ENCODE results near the gene PSG5.
"Not testable (repeated sequence)": the region's sequence is repeated elsewhere in the genome, so short reads cannot be mapped to it uniquely, and the experiment has no call there.

The PSG5 gene

DNA sequence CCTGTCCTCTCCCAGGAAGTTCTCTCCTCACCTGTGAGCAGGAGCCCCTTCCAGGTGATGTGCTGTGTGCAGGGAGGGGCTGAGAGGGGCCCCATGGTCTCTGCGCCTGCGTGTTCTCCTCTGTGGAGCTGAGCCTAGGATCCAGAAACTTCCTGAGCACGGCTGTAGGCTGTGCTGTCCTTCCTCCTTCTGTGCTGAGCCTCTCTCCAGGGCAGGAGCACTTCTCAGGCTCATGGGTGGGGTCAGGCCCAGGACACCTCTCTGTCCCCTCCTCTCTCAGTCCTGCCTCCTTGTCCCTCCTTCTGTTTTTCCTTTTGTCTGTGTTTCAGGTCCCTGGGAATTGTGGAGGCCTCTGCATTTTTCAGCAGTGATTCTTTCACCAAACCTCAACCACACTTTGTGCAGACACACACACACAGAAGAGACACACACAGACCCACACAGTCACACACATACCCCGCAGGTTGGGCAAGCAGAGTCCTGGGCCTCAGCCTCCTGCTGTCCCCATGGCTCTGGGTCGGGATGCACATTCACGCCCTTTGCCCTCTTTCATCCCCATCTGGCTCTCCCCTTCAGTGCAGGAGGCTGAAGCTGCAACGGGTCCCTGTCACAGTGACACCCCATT, at the start of gene PSG5:
TSS of gene PSG5 (minus strand) at position 226 of the 625 bp plus-strand sequence. CDS start at position 95, 131 bp downstream.
- not testable (repeated sequence) for H3K9me3 ChIP-seq (ENCODE audit: control insufficient read depth, insufficient read depth, low read length); H3K27me3 ChIP-seq (ENCODE audit: control insufficient read depth, insufficient read depth, low read length); H3K4me1 ChIP-seq (ENCODE audit: control insufficient read depth, insufficient read depth, low read length); H3K36me3 ChIP-seq (ENCODE audit: control insufficient read depth, insufficient read depth, low read length); H3K27ac ChIP-seq (ENCODE audit: low read length); H3K4me3 ChIP-seq (ENCODE audit: low read length); DNase-seq (ENCODE audit: low read depth, low spot score)
- WGBS (ENCODE audit: insufficient coverage, insufficient read length) = no CpG with 5 or more reads among the region's 7 CpGs

DNA sequence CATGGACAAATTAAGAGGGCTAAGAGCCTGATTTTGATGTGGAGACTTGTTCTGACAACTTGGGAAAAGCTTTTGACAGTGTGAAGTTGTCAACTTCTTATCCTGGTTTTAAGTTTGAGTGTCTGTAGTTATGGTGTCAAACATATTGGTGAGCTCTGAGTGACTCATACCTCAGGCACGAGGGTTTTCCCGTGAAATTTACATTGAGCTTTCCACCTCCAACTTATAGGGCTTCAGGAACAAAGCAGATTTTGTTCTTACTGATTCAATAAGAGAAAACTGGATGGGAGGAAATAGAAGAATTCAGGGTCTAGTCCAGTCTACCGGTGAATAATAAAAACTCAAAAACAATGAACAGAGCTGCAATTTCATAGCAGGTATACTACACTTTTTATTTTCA, 49.4 kb upstream of the PSG5 start:
- H3K4me1 ChIP-seq (ENCODE audit: control insufficient read depth, insufficient read depth, low read length); DNase-seq (ENCODE audit: low read depth, low spot score); H3K4me3 ChIP-seq (ENCODE audit: low read length); H3K36me3 ChIP-seq (ENCODE audit: control insufficient read depth, insufficient read depth, low read length); H3K27me3 ChIP-seq (ENCODE audit: control insufficient read depth, insufficient read depth, low read length); H3K27ac ChIP-seq (ENCODE audit: low read length); H3K9me3 ChIP-seq (ENCODE audit: control insufficient read depth, insufficient read depth, low read length): not testable (repeated sequence)
- WGBS (ENCODE audit: insufficient coverage, insufficient read length) = no CpG with 5 or more reads among the region's 3 CpGs

DNA sequence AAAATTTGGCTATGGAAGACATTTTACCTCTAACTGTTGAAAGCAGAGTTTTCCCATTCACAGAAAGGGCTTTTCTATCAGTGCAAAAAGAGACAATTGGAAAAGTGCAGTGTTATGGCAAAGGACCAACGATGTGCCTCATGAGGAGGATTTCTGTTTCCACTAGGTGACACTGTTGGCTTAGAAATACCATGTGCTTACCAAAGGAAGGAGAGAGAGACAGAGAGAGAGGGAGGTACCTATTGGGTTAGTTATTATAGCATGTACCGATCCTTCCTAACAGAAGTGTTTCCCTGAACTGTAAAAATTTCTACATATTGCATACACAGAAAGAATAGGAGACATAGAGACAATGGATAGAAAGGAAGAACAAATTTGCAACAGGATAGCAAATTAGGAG, 43.0 kb upstream of the PSG5 start:
- H3K4me3 ChIP-seq (ENCODE audit: low read length) = no peak overlapping the region
- DNase-seq (ENCODE audit: low read depth, low spot score) = peak; percentile 0
- no peaks in the 10 kb centered on the region for H3K27me3 ChIP-seq (ENCODE audit: control insufficient read depth, insufficient read depth, low read length)
- no peak overlapping the region for H3K27ac ChIP-seq (ENCODE audit: low read length)
- no CpG with 5 or more reads among the region's 2 CpGs for WGBS (ENCODE audit: insufficient coverage, insufficient read length)
- peaks cover 4% of the 10 kb centered on the region; the same call in 1 of the 2 replicates for H3K9me3 ChIP-seq (ENCODE audit: control insufficient read depth, insufficient read depth, low read length)
- no peaks in the 10 kb centered on the region for H3K4me1 ChIP-seq (ENCODE audit: control insufficient read depth, insufficient read depth, low read length)
- H3K36me3 ChIP-seq (ENCODE audit: control insufficient read depth, insufficient read depth, low read length) = no peaks in the 10 kb centered on the region

DNA sequence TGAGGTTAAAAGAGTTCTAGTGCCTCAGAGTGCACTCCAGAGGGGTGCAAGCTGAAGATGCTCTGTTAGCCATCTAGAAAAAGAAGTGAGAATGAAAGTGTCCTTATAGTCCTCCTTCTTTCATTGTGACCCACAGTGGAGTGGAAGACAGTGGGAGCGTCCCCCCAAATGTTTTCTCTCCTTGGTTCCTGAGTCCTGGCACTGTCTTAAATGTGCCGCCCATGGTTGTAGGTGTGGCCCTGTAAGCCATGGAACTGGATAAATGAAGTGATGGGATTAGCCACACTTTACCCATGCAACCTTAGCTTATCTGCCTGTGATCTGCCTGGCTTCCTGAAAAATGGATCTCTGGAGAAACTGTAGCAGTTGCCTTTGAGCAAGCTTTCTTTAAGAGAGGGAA, 42.4 kb upstream of the PSG5 start:
- not testable (repeated sequence) for H3K27ac ChIP-seq (ENCODE audit: low read length); H3K9me3 ChIP-seq (ENCODE audit: control insufficient read depth, insufficient read depth, low read length); H3K4me1 ChIP-seq (ENCODE audit: control insufficient read depth, insufficient read depth, low read length); H3K4me3 ChIP-seq (ENCODE audit: low read length); H3K36me3 ChIP-seq (ENCODE audit: control insufficient read depth, insufficient read depth, low read length); H3K27me3 ChIP-seq (ENCODE audit: control insufficient read depth, insufficient read depth, low read length)
- peak; percentile 0 for DNase-seq (ENCODE audit: low read depth, low spot score)
- no CpG with 5 or more reads among the region's 2 CpGs for WGBS (ENCODE audit: insufficient coverage, insufficient read length)

DNA sequence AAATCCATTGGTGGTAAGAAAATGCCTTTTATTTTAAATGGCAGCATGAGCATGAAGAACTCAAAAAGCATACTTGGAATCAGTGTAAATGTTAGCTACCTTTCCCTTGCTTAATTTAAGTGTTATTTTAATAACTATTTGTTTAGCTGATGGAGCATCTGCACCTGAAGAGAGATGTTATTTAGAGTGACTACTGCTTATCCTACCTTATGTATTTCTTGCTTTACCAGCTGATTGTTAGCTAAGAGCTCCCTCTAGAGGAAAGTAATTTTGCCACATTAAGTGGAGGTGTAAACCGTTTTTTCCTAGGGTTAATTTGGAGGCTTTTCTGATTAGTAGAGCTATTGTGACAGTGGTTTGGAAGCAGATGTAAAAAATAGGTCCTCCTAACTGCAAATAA, 40.6 kb upstream of the PSG5 start:
- not testable (repeated sequence) for H3K9me3 ChIP-seq (ENCODE audit: control insufficient read depth, insufficient read depth, low read length); H3K27ac ChIP-seq (ENCODE audit: low read length); H3K4me1 ChIP-seq (ENCODE audit: control insufficient read depth, insufficient read depth, low read length); DNase-seq (ENCODE audit: low read depth, low spot score); H3K27me3 ChIP-seq (ENCODE audit: control insufficient read depth, insufficient read depth, low read length); H3K4me3 ChIP-seq (ENCODE audit: low read length); H3K36me3 ChIP-seq (ENCODE audit: control insufficient read depth, insufficient read depth, low read length)
- no CpG with 5 or more reads among the region's 1 CpG for WGBS (ENCODE audit: insufficient coverage, insufficient read length)

DNA sequence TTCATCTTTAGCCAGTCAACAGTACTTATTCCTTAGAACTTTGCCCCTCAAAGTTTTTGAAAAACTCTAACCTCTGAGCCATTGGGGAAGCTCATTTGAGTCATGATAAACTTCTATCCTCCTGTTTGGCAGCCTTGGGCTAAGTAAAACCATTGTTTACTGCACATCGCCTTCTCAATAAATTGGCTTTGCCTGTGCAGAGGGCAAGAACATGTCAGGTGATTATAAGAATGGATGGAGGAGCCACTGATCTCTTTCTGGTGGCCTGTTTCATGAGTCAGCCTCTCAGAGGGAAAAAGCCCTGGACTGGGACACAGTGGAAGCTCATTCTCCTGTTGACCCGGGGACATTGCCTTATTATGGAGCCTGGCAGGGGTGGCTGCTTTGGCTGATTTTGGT, 38.5 kb upstream of the PSG5 start:
- peaks cover 4% of the 10 kb centered on the region; the same call in 1 of the 2 replicates for H3K9me3 ChIP-seq (ENCODE audit: control insufficient read depth, insufficient read depth, low read length)
- DNase-seq (ENCODE audit: low read depth, low spot score) = no peak
- WGBS (ENCODE audit: insufficient coverage, insufficient read length) = no CpG with 5 or more reads among the region's 2 CpGs
- no peak overlapping the region for H3K27ac ChIP-seq (ENCODE audit: low read length)
- H3K4me3 ChIP-seq (ENCODE audit: low read length) = no peak overlapping the region
- H3K36me3 ChIP-seq (ENCODE audit: control insufficient read depth, insufficient read depth, low read length) = no peaks in the 10 kb centered on the region
- no peaks in the 10 kb centered on the region for H3K4me1 ChIP-seq (ENCODE audit: control insufficient read depth, insufficient read depth, low read length)
- H3K27me3 ChIP-seq (ENCODE audit: control insufficient read depth, insufficient read depth, low read length) = no peaks in the 10 kb centered on the region

DNA sequence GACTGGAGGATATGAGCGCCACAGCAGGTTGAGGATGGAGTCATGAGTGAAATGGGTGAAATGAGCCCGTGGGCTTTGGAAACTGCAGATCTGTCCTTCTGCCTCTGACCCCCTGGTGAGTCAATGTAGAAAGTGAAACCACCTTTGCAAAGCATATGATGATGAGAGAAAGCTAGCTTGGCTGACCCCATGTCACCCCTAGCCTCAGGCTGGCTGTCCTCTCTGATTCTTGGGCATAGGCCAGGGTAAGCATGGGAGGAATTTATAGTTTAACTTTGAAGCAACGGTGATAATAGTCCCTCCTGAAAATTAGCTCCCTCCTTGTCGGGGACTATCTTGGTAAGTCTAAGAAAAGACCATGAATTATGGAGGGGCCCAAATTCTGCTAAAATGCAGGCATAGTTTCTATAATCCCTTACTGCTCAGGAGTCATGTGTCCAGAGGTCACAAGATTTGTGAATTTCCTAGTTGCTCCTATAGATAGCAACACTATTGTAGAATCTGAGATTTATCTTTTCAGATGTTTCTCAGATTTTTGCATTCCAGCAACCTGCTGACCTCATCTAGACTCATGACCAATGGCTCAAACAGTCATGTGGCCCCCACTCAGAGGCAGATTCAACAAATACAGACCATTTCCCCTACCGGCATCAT, 38.0 kb upstream of the PSG5 start:
- WGBS (ENCODE audit: insufficient coverage, insufficient read length) = no CpG with 5 or more reads among the region's 5 CpGs
- H3K4me3 ChIP-seq (ENCODE audit: low read length); H3K4me1 ChIP-seq (ENCODE audit: control insufficient read depth, insufficient read depth, low read length); DNase-seq (ENCODE audit: low read depth, low spot score); H3K9me3 ChIP-seq (ENCODE audit: control insufficient read depth, insufficient read depth, low read length); H3K27me3 ChIP-seq (ENCODE audit: control insufficient read depth, insufficient read depth, low read length); H3K36me3 ChIP-seq (ENCODE audit: control insufficient read depth, insufficient read depth, low read length); H3K27ac ChIP-seq (ENCODE audit: low read length): not testable (repeated sequence)

DNA sequence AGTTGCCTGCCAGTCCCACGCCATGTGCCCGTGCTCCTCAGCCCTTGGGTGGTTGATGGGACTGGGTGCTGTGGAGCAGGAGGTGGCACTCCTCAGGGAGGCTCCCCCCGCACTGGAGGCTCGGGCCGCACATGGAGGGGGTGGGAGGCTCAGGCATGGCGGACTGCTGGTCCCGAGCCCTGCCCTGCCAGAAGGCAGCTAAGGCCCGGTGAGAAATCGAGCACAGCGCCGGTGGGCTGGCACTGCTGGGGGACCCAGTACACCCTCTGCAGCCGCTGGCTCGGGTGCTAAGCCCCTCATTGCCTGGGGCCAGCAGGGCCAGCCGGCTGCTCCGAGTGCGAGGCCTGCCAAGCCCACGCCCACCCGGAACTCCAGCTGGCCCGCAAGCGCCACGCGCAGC, 35.6 kb upstream of the PSG5 start:
- WGBS (ENCODE audit: insufficient coverage, insufficient read length) = no CpG with 5 or more reads among the region's 22 CpGs
- not testable (repeated sequence) for H3K27ac ChIP-seq (ENCODE audit: low read length); H3K9me3 ChIP-seq (ENCODE audit: control insufficient read depth, insufficient read depth, low read length); H3K4me1 ChIP-seq (ENCODE audit: control insufficient read depth, insufficient read depth, low read length); H3K27me3 ChIP-seq (ENCODE audit: control insufficient read depth, insufficient read depth, low read length); H3K4me3 ChIP-seq (ENCODE audit: low read length); H3K36me3 ChIP-seq (ENCODE audit: control insufficient read depth, insufficient read depth, low read length); DNase-seq (ENCODE audit: low read depth, low spot score)

DNA sequence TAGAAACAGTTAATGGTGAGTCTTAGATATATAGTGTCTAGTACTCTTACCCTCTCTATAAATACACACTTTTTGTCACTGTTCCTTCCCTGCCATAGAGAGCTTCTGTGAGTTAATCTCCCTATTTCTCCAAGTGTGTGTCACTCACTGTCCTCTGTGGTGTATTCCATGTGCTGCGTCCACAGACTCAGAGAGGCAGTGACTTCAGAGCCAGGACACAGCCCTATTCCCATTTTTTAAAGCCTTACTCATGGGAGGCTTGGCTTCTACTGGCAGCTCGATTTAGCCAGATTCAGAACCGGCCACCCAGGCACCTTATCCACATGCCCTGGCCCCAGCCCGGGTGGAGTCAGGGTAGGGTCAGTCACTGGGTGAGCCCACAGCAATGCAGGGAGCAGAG, 32.8 kb upstream of the PSG5 start:
- not testable (repeated sequence) for H3K4me3 ChIP-seq (ENCODE audit: low read length); H3K9me3 ChIP-seq (ENCODE audit: control insufficient read depth, insufficient read depth, low read length); H3K27me3 ChIP-seq (ENCODE audit: control insufficient read depth, insufficient read depth, low read length); H3K36me3 ChIP-seq (ENCODE audit: control insufficient read depth, insufficient read depth, low read length); H3K27ac ChIP-seq (ENCODE audit: low read length); DNase-seq (ENCODE audit: low read depth, low spot score); H3K4me1 ChIP-seq (ENCODE audit: control insufficient read depth, insufficient read depth, low read length)
- WGBS (ENCODE audit: insufficient coverage, insufficient read length) = no CpG with 5 or more reads among the region's 4 CpGs

DNA sequence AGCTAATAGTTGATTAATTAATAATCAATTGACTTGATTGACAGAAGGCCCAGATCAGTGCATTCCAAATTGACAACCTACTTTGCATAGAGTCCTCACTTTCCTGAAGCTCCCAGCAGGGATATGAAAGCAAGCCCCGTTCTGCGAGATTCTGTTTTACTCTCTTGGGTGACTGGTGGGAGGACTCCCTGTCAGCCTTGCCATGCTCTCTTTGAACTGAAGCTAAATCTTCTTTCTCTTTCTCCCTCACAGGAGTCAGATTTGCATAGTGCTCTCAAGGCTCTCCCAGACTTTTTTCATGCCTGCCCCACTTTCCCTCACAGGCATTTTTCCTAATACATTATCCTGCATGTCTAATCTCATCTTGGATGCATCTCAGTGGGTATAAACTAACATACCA, 29.5 kb upstream of the PSG5 start:
- H3K4me3 ChIP-seq (ENCODE audit: low read length); H3K36me3 ChIP-seq (ENCODE audit: control insufficient read depth, insufficient read depth, low read length); H3K27me3 ChIP-seq (ENCODE audit: control insufficient read depth, insufficient read depth, low read length); H3K9me3 ChIP-seq (ENCODE audit: control insufficient read depth, insufficient read depth, low read length); H3K27ac ChIP-seq (ENCODE audit: low read length); H3K4me1 ChIP-seq (ENCODE audit: control insufficient read depth, insufficient read depth, low read length); DNase-seq (ENCODE audit: low read depth, low spot score): not testable (repeated sequence)
- WGBS (ENCODE audit: insufficient coverage, insufficient read length) = no CpG with 5 or more reads among the region's 2 CpGs

DNA sequence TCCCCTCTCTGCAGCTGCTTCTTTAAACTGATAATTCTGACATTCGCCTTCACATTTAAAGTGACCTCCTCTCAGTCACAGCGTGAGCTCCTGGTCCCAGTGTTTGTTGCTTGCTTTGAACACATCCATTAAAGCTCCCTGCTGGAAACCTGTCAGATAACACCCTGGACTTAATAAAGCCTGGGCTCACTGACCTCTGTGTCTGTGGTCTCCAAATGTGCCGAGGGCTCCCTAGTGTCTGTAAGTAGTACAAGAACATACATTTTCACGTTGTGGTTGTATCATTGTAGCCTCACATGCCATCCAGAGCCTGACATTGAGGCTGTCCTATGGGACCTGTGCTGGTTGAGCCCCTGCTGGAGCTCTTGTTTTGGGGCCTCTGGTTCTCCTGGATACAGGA, 21.7 kb upstream of the PSG5 start:
- no peak for DNase-seq (ENCODE audit: low read depth, low spot score)

More for the DNA sequence above, 21.7 kb upstream of the PSG5 start:
- Histone ChIP-seq H3K9me3 (ENCODE audit: control insufficient read depth, insufficient read depth, low read length) (peaks cover 3% of the 10 kb centered on the region), H3K4me1 (ENCODE audit: control insufficient read depth, insufficient read depth, low read length) (no peaks in the 10 kb centered on the region), H3K36me3 (ENCODE audit: control insufficient read depth, insufficient read depth, low read length) (no peaks in the 10 kb centered on the region), H3K27me3 (ENCODE audit: control insufficient read depth, insufficient read depth, low read length) (no peaks in the 10 kb centered on the region), H3K27ac (ENCODE audit: low read length) (no peak overlapping the region), H3K4me3 (ENCODE audit: low read length) (no peak overlapping the region)
- WGBS (ENCODE audit: insufficient coverage, insufficient read length) = no CpG with 5 or more reads among the region's 4 CpGs
